GM12878 (cell line): Measurements from ENCODE around the gene RRBP1. TPM values are rescaled to one million over a fixed set of nuclear protein-coding genes. Genes with fewer than 3 reads are reported as not detected.

Source experiments
- ATAC-seq: fragments of 200-7000 bp; cut with Tn5 transposase; 3 replicates; pipeline ENCODE4 v1.9.1; 2020; ENCODE audit warnings: mild to moderate bottlenecking, moderate library complexity
- BruUV-seq: library from RNA; stranded (reverse); fragments of 400-500 nt; replicated peaks from 2 replicates; lab custom pipeline; 2021; lab: Mats Ljungman, UMichigan
- CTCF ChIA-PET: fragments of 300-600 bp; sonication (Branson Sonifier 250); formaldehyde crosslinking; extraction: SDS; loops from one replicate; lab custom pipeline; 2021; ENCODE audit warnings: inconsistent platforms; lab: Yijun Ruan, JAX
- POLR2A ChIA-PET: fragments of 350-600 bp; formaldehyde crosslinking; extraction: SDS; loops from one replicate; lab custom pipeline; 2021; ENCODE audit warnings: inconsistent platforms; lab: Charles Lee
- RAD21 ChIA-PET: fragments of 300-600 bp; sonication (Branson Sonifier 250); formaldehyde crosslinking; loops from one replicate; lab custom pipeline; 2023; ENCODE audit warnings: antibody characterized with exemption; ENCODE audit not compliant: unreplicated experiment; lab: Charles Lee
- SMC1A ChIA-PET: fragments of 300-600 bp; sonication (Branson Sonifier 250); formaldehyde crosslinking; loops from one replicate; lab custom pipeline; 2023; ENCODE audit not compliant: unreplicated experiment, uncharacterized antibody; lab: Charles Lee
- DNase-seq: peaks from one replicate; pipeline ENCODE4 v3.0.0-alpha.2; 2011; ENCODE audit warnings: low read depth, low spot score
- FAIRE-seq: peaks from 3 replicates; lab custom pipeline; 2011; peaks lifted over from hg19 to GRCh38; lab: Jason Lieb, UNC
- H2AFZ ChIP-seq: 2 replicates; pipeline ENCODE4 v1.6.0; 2011; ENCODE audit warnings: low read depth, low read length, control low read depth; ENCODE audit not compliant: control insufficient read depth
- H3K27ac ChIP-seq: 2 replicates; pipeline ENCODE4 v1.5.1; 2011; ENCODE audit warnings: control low read depth; ENCODE audit not compliant: control insufficient read depth, insufficient read depth
- H3K27me3 ChIP-seq, 2 experiments: replicated peaks in 1 of 2; 2 replicates each; pipeline versions ENCODE4 v1.6.0 to v1.6.1; 2011; ENCODE audit warnings: low read length in 1 of 2; ENCODE audit not compliant: control insufficient read depth in 2 of 2, insufficient read depth in 2 of 2
- H3K36me3 ChIP-seq, 2 experiments: 2 replicates each; pipeline ENCODE4 v1.5.1; 2011; ENCODE audit warnings: low read length in 1 of 2; ENCODE audit not compliant: control insufficient read depth in 2 of 2, insufficient read depth in 2 of 2
- H3K4me1 ChIP-seq: 2 replicates; pipeline ENCODE4 v1.6.1; 2011; ENCODE audit warnings: mild to moderate bottlenecking, low read length, moderate library complexity, mixed read lengths; ENCODE audit not compliant: control insufficient read depth, insufficient read depth
- H3K4me2 ChIP-seq: 2 replicates; pipeline ENCODE4 v1.6.0; 2011; ENCODE audit warnings: control low read depth; ENCODE audit not compliant: control insufficient read depth, insufficient read depth
- H3K4me3 ChIP-seq: fragments of 200-600 bp; sonication (generic); 2 replicates; pipeline ENCODE4 v1.5.1; 2016
- H3K79me2 ChIP-seq: 2 replicates; pipeline ENCODE4 v1.6.0; 2011; ENCODE audit warnings: low read length; ENCODE audit not compliant: control insufficient read depth, insufficient read depth
- H3K9ac ChIP-seq: 2 replicates; pipeline ENCODE4 v1.8.0; 2011; ENCODE audit warnings: low read length, control low read depth, mixed read lengths; ENCODE audit not compliant: control insufficient read depth, insufficient read depth
- H3K9me3 ChIP-seq: replicated peaks from 3 replicates; pipeline ENCODE4 v1.5.1; 2011; ENCODE audit warnings: mild to moderate bottlenecking, low read length; ENCODE audit not compliant: control insufficient read depth, insufficient read depth
- H4K20me1 ChIP-seq: 2 replicates; pipeline ENCODE4 v1.6.0; 2011; ENCODE audit not compliant: control insufficient read depth, insufficient read depth
- EZH2 ChIP-seq: IDR thresholded peaks from 2 replicates; pipeline ENCODE4 v1.6.1; 2012; ENCODE audit warnings: low read depth, mild to moderate bottlenecking, control low read depth, inconsistent platforms, low read length, borderline replicate concordance; ENCODE audit not compliant: control insufficient read depth
- LARP7 ChIP-seq: fragments of 450-650 bp; IDR thresholded peaks from 2 replicates; pipeline ENCODE4 v1.6.1; 2017; ENCODE audit warnings: mild to moderate bottlenecking
- PAX8 ChIP-seq: fragments of 450-650 bp; IDR thresholded peaks from 2 replicates; pipeline ENCODE4 v1.6.1; 2017; ENCODE audit warnings: mild to moderate bottlenecking, moderate library complexity
- RAD51 ChIP-seq: fragments of 450-650 bp; IDR thresholded peaks from 2 replicates; pipeline ENCODE4 v1.6.1; 2016; ENCODE audit warnings: moderate library complexity, mild to moderate bottlenecking, inconsistent platforms
- RCOR1 ChIP-seq: conservative IDR thresholded peaks from 2 replicates; pipeline ENCODE4 v1.6.1; 2012; ENCODE audit warnings: low read depth, low read length, improper control_type of control experiment
- STAT1 ChIP-seq: fragments of 450-650 bp; conservative IDR thresholded peaks from 2 replicates; pipeline ENCODE4 v1.6.1; 2014; ENCODE audit warnings: antibody characterized with exemption, mild to moderate bottlenecking
- SUZ12 ChIP-seq: fragments of 200-600 bp; sonication (generic); IDR thresholded peaks from one replicate; pipeline ENCODE4 v1.6.1; 2018; ENCODE audit warnings: antibody characterized with exemption, mild to moderate bottlenecking; ENCODE audit not compliant: unreplicated experiment
- YBX1 ChIP-seq: fragments of 450-650 bp; IDR thresholded peaks from 2 replicates; pipeline ENCODE4 v1.6.1; 2016; ENCODE audit warnings: antibody characterized with exemption
- ZZZ3 ChIP-seq: IDR thresholded peaks from 2 replicates; pipeline ENCODE4 v1.6.1; 2011; ENCODE audit warnings: low read depth; ENCODE audit not compliant: control insufficient read depth, insufficient read length
- WGBS: methylation state at CpG from one replicate; pipeline ENCODE4 v1.1.6; 2016; ENCODE audit warnings: low lambda C conversion rate; ENCODE audit not compliant: insufficient replicate concordance, insufficient coverage; ENCODE audit errors: missing lambda C conversion rate; 5-methylcytosine and 5-hydroxymethylcytosine counted together
- in situ Hi-C: fragments of 300-500 bp; cut with MboI; formaldehyde crosslinking; loops from 9 replicates; pipeline ENCODE4 v1.14.3; 2018; ENCODE audit warnings: mixed read lengths
- intact Hi-C: fragments of 100-400 bp; cut with micrococcal nuclease; formaldehyde crosslinking; loops from one replicate; pipeline ENCODE4 v1.14.2; 2022; ENCODE audit not compliant: unreplicated experiment
- polyA plus RNA-seq, 11 experiments: library from polyadenylated mRNA; depleted of rRNA in 4 of 11; unstranded in 6 of 11; stranded (reverse) in 5 of 11; fragments of >200 nt; fragmentation: Nextera tagmentation in 4 of 11; fragmentation: Illumina TruSeq in 1 of 11; extraction: Ambion mirVana in 4 of 11; extraction: Trizol in 1 of 11; gene quantifications; 1 replicate in 1 of 11; 2 replicates in 10 of 11; pipeline versions ENCODE4 v1.2.1 to v1.2.3, GENCODE V29; 2011 to 2016; ENCODE audit warnings: inconsistent platforms in 2 of 11, missing spikeins in 2 of 11, low read depth in 1 of 11
- total RNA-seq, 4 experiments: library from RNA; depleted of rRNA in 3 of 4; stranded (reverse); fragments of >200 nt in 3 of 4; fragmentation: Illumina TruSeq in 1 of 4; extraction: Trizol in 1 of 4; gene quantifications; 2 replicates each; pipeline versions ENCODE4 v1.2.1 to v1.2.3, GENCODE V29; 2013 to 2021
- TF ChIP-seq, protein P1 (sequence below): IDR thresholded peaks from 2 replicates; pipeline ENCODE4 v1.6.1; 2012; ENCODE audit warnings: low read depth, low read length, improper control_type of control experiment

RRBP1 gene
- total and polyA plus RNA-seq, 10 of the 15 experiments (the other 5 are each of a cell fraction or from before 2014, with no cell fraction given) = 1.2 to 57.4 (median 24.6) TPM

DNA sequence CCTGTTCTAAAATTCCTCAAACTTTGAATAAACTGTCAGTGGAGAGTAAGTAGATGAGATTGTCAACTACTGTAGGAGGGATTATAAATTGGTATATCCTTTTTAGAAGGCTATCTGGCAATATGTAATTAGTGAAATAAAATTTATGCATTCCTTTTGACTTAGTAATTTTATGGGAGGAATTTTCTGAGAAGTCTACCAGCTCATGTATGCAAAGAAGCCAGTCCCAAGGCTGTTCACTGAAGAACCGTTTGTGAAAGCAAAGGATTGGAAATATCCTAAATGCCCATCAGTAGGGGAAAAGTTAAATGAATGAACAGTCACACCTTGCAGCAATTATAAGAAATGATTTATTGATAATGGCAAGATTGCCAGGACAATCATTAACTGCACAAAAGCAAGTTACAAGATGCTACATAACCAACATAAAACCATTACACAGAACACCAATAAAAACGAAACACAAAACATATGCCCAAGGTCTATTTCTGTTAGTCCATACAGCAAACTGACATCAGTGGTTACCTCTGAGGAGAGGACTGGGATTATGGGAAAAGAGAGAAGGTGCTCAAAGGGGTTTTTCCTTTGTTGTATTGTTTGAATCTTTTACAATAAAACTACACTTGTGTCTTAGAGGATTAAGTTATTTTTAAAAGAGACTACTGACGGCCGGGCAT is 116.7 kb downstream of the RRBP1 start:
- CTCF ChIA-PET = interaction anchor here (0.9 kb wide), 1 partner anchor 26 kb away, joined by 3 read pairs; no protein-coding TSS in a partner anchor
- SMC1A ChIA-PET = no interaction called here
- RAD21 ChIA-PET = no interaction called here
- H3K79me2 ChIP-seq = no peaks in the 10 kb centered on the region
- H3K27me3 ChIP-seq = no peaks in the 10 kb centered on the region; a peak in 1 of 4 replicates
- H3K4me2 ChIP-seq = no peak overlapping the region
- ATAC-seq (no peak), DNase-seq (no peak)
- no peak overlapping the region for H2AFZ ChIP-seq
- H3K9ac ChIP-seq = no peak overlapping the region
- POLR2A ChIA-PET = interaction anchor here (0.7 kb wide), 1 partner anchor 9 kb away, joined by 6 read pairs; no protein-coding TSS in a partner anchor
- no peak overlapping the region for H3K4me3 ChIP-seq
- no peak overlapping the region for H3K27ac ChIP-seq
- peaks cover 4% of the 10 kb centered on the region; the same call in 1 of the 2 replicates for H3K4me1 ChIP-seq
- intact Hi-C loops = no loop called here
- no peaks in the 10 kb centered on the region for H3K9me3 ChIP-seq
- WGBS = 33% methylated on average over 4 of the region's 4 CpGs
- no peaks in the 10 kb centered on the region for H4K20me1 ChIP-seq
- no TSS peak for BruUV-seq
- TF ChIP-seq, protein P1, sequence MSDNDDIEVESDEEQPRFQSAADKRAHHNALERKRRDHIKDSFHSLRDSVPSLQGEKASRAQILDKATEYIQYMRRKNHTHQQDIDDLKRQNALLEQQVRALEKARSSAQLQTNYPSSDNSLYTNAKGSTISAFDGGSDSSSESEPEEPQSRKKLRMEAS = no peak
- TF ChIP-seq SUZ12 (no peak), STAT1 (no peak), EZH2 (no peak), RAD51 (no peak), YBX1 (no peak), LARP7 (no peak), RCOR1 (no peak), PAX8 (no peak), ZZZ3 (no peak)
- TF ChIP-seq, all 136 proteins: peak for 0
- no peak for FAIRE-seq
- in situ Hi-C loops = no loop called here
- H3K36me3 ChIP-seq = no peaks in the 10 kb centered on the region

Other genes starting within 250 kb of the RRBP1 start
- 0.05 and 0.06 TPM in 2 replicates for gene BFSP1, start 150.9 kb downstream of the RRBP1 start, total RNA-seq (2014; rRNA removed)
- 0.09 and 0.13 TPM in 2 replicates for gene BFSP1, start 150.9 kb downstream of the RRBP1 start, total RNA-seq (2014; rRNA removed; fragmentation: Illumina TruSeq; extraction: Trizol)
- 0.13 TPM in 2 replicates for gene BFSP1, start 150.9 kb downstream of the RRBP1 start, total RNA-seq (2021)
- not detected in 2 replicates for gene BFSP1, start 150.9 kb downstream of the RRBP1 start, polyA plus RNA-seq (2011; rRNA removed)
- gene BFSP1, start 150.9 kb downstream of the RRBP1 start, polyA plus RNA-seq (2014; fragmentation: Illumina TruSeq; extraction: Trizol) = 0.22 TPM in 1 of 2 replicates, not detected in the other
- gene BFSP1, start 150.9 kb downstream of the RRBP1 start, polyA plus RNA-seq (2014; fragmentation: Nextera tagmentation; extraction: Ambion mirVana) = under 1 TPM; 0.06 to 0.11 TPM
- gene BFSP1, start 150.9 kb downstream of the RRBP1 start, polyA plus RNA-seq (2014; rRNA removed) = 0.05 TPM in 1 of 2 replicates, not detected in the other
- gene BFSP1, start 150.9 kb downstream of the RRBP1 start, polyA plus RNA-seq (2016; fragmentation: Nextera tagmentation; extraction: Ambion mirVana) = under 1 TPM in 1 of 2 experiments, not detected in 1; 0.10 TPM
- 33.7 and 34.3 TPM in 2 replicates for gene DSTN, start 112.2 kb downstream of the RRBP1 start, total RNA-seq (2014; rRNA removed)
- 39.0 and 39.4 TPM in 2 replicates for gene DSTN, start 112.2 kb downstream of the RRBP1 start, total RNA-seq (2014; rRNA removed; fragmentation: Illumina TruSeq; extraction: Trizol)
- gene DSTN, start 112.2 kb downstream of the RRBP1 start, total RNA-seq (2021) = 40.2 and 42.1 TPM in 2 replicates
- 26.7 and 32.1 TPM in 2 replicates for gene DSTN, start 112.2 kb downstream of the RRBP1 start, polyA plus RNA-seq (2011; rRNA removed)
- gene DSTN, start 112.2 kb downstream of the RRBP1 start, polyA plus RNA-seq (2014; fragmentation: Illumina TruSeq; extraction: Trizol) = 62.7 and 65.1 TPM in 2 replicates
- 10 to 100 TPM; 34.8 to 46.6 TPM for gene DSTN, start 112.2 kb downstream of the RRBP1 start, polyA plus RNA-seq (2014; fragmentation: Nextera tagmentation; extraction: Ambion mirVana)
- gene DSTN, start 112.2 kb downstream of the RRBP1 start, polyA plus RNA-seq (2014; rRNA removed) = 33.1 and 36.0 TPM in 2 replicates
- gene DSTN, start 112.2 kb downstream of the RRBP1 start, polyA plus RNA-seq (2016; fragmentation: Nextera tagmentation; extraction: Ambion mirVana) = 100 to 1,000 TPM; 128 to 137 TPM
- not detected in 2 replicates for gene BANF2, start 17.7 kb upstream of the RRBP1 start, total RNA-seq (2014; rRNA removed)
- gene BANF2, start 17.7 kb upstream of the RRBP1 start, total RNA-seq (2014; rRNA removed; fragmentation: Illumina TruSeq; extraction: Trizol) = not detected in 2 replicates
- not detected in 2 replicates for gene BANF2, start 17.7 kb upstream of the RRBP1 start, total RNA-seq (2021)
- not detected in 2 replicates for gene BANF2, start 17.7 kb upstream of the RRBP1 start, polyA plus RNA-seq (2011; rRNA removed)
- gene BANF2, start 17.7 kb upstream of the RRBP1 start, polyA plus RNA-seq (2014; fragmentation: Illumina TruSeq; extraction: Trizol) = not detected in 2 replicates
- gene BANF2, start 17.7 kb upstream of the RRBP1 start, polyA plus RNA-seq (2014; fragmentation: Nextera tagmentation; extraction: Ambion mirVana) = not detected
- gene BANF2, start 17.7 kb upstream of the RRBP1 start, polyA plus RNA-seq (2014; rRNA removed) = not detected in 2 replicates
- not detected for gene BANF2, start 17.7 kb upstream of the RRBP1 start, polyA plus RNA-seq (2016; fragmentation: Nextera tagmentation; extraction: Ambion mirVana)